Measurements from ENCODE around the gene DYNLRB2.

DYNLRB2 gene

DNA sequence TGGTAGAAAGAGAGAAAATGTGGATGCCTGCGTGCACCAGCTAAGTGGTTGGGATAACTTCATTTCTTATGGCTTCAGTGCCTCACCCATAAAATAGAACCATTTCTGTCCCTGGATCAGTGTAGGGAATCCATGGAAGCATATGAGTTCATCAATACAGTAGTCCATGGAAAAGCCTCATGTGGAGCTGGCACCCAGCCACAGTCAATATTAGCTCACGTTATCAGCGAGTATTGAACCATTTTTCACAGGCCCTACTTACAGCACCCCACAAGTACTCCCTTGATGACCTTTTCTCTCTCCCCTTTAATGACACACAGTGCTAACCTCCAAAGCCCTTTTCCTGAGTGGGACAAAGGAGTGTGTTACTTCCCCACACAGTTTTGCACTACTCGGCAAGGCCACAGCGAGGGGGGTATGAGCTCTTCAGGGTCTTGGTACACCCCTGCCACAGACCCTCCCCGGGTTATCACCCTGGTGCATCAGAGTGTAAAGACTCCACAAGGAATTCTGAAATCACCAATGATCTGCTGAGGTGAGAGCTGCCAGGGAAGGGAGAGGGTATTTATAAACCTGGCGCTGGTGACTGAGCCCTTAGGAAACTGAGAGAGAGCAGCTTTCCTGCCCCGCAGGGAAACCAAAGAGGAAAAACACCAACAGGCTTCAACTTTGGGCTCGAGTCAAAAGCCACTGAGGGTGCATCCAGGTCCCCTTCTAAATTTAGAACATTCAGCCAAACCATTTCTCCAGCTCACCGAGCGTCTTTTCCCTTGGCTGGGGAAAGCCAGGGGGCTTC lies 36.9 kb downstream of the DYNLRB2 start:
- no peak overlapping the region for H3K4me3 ChIP-seq (ENCODE audit: low read depth, low read length, poor library complexity, severe bottlenecking)

GRCh38 chr16:80580109-80580832 lies 39.5 kb downstream of the DYNLRB2 start:
- Histone ChIP-seq H3K9me2 (ENCODE audit: low read depth, low read length) (no peaks in the 10 kb centered on the region), H3K27me3 (ENCODE audit: insufficient read depth, low read length) (no peaks in the 10 kb centered on the region), H2AFZ (ENCODE audit: low read length) (no peak overlapping the region), H3K4me2 (ENCODE audit: low read length) (no peak overlapping the region), H3K4me3 (ENCODE audit: low read depth, low read length, poor library complexity, severe bottlenecking) (no peak overlapping the region), H3K27ac (ENCODE audit: low read depth, low read length, poor library complexity, severe bottlenecking) (no peak overlapping the region), H3K36me3 (ENCODE audit: insufficient read depth, low read length) (no peaks in the 10 kb centered on the region), H3K9ac (ENCODE audit: low read length) (no peak overlapping the region), H4K20me1 (ENCODE audit: insufficient read depth, low read length) (no peaks in the 10 kb centered on the region), H3K4me1 (ENCODE audit: insufficient read depth, low read length, severe bottlenecking) (no peaks in the 10 kb centered on the region), H3K9me3 (ENCODE audit: low read length) (no peaks in the 10 kb centered on the region), H3F3A (ENCODE audit: insufficient read depth, low read length) (no peaks in the 10 kb centered on the region), H3K79me2 (ENCODE audit: insufficient read depth, low read length) (no peaks in the 10 kb centered on the region)
- TF ChIP-seq EZH2 (IDR thresholded peaks at IDR 0.05; ENCODE audit: borderline replicate concordance, low read length) (no peak), CTCF (IDR thresholded peaks at IDR 0.05; ENCODE audit: low read length) (no peak)

More for the DNA sequence above, 36.9 kb downstream of the DYNLRB2 start:
- Histone ChIP-seq H3K27ac (ENCODE audit: low read depth, low read length, poor library complexity, severe bottlenecking) (no peak overlapping the region), H3K79me2 (ENCODE audit: insufficient read depth, low read length) (no peaks in the 10 kb centered on the region), H3F3A (ENCODE audit: insufficient read depth, low read length) (no peaks in the 10 kb centered on the region), H3K4me1 (ENCODE audit: insufficient read depth, low read length, severe bottlenecking) (no peaks in the 10 kb centered on the region), H3K9me2 (ENCODE audit: low read depth, low read length) (no peaks in the 10 kb centered on the region), H3K27me3 (ENCODE audit: insufficient read depth, low read length) (no peaks in the 10 kb centered on the region), H3K9ac (ENCODE audit: low read length) (no peak overlapping the region), H2AFZ (ENCODE audit: low read length) (no peak overlapping the region), H3K4me2 (ENCODE audit: low read length) (no peak overlapping the region), H3K36me3 (ENCODE audit: insufficient read depth, low read length) (no peaks in the 10 kb centered on the region), H3K9me3 (ENCODE audit: low read length) (no peaks in the 10 kb centered on the region), H4K20me1 (ENCODE audit: insufficient read depth, low read length) (no peaks in the 10 kb centered on the region)
- TF ChIP-seq EZH2 (IDR thresholded peaks at IDR 0.05; ENCODE audit: borderline replicate concordance, low read length) = no peak

DNA sequence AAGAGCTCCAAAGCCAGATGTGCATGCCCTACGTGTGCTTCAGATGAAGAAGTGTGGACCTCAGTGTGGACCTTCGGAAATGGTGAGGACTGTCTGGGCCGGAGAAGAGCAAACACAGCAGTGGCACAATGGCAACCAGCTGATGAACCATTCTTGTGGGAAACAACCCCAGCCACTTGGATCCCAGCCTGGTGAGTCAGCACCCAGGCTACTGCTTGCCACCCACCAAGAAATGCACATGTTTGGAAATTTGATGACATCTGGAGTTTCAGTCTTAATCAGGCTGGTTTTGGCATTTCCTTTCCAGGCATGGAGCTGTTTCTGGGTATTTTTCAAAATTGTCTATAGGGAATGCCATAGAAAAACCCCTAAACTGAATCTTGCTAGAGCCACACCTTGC lies 42.7 kb downstream of the DYNLRB2 start:
- Histone ChIP-seq H3K27ac (ENCODE audit: low read depth, low read length, poor library complexity, severe bottlenecking) (no peak overlapping the region), H3K9ac (ENCODE audit: low read length) (no peak overlapping the region), H3K4me1 (ENCODE audit: insufficient read depth, low read length, severe bottlenecking) (no peaks in the 10 kb centered on the region), H4K20me1 (ENCODE audit: insufficient read depth, low read length) (no peaks in the 10 kb centered on the region), H3K79me2 (ENCODE audit: insufficient read depth, low read length) (no peaks in the 10 kb centered on the region), H3K9me3 (ENCODE audit: low read length) (no peaks in the 10 kb centered on the region), H3K36me3 (ENCODE audit: insufficient read depth, low read length) (no peaks in the 10 kb centered on the region), H3K4me2 (ENCODE audit: low read length) (no peak overlapping the region), H3K9me2 (ENCODE audit: low read depth, low read length) (no peaks in the 10 kb centered on the region), H3F3A (ENCODE audit: insufficient read depth, low read length) (no peaks in the 10 kb centered on the region), H3K27me3 (ENCODE audit: insufficient read depth, low read length) (no peaks in the 10 kb centered on the region), H3K4me3 (ENCODE audit: low read depth, low read length, poor library complexity, severe bottlenecking) (no peak overlapping the region), H2AFZ (ENCODE audit: low read length) (no peak overlapping the region)
- TF ChIP-seq CTCF (IDR thresholded peaks at IDR 0.05; ENCODE audit: low read length) = no peak
- TF ChIP-seq EZH2 (IDR thresholded peaks at IDR 0.05; ENCODE audit: borderline replicate concordance, low read length) = no peak
